Bronchial epithelial cell (primary cell): ENCODE data around the gene FBLN5. TPM values are rescaled to one million over a fixed set of nuclear protein-coding genes. Genes with fewer than 3 reads are reported as not detected.
A peak's percentile ranks its signal among the peaks of the same experiment; 100 is the strongest.

Source experiments
- DNase-seq: peaks from one replicate; pipeline ENCODE4 v3.0.0-alpha.2; 2010; ENCODE audit warnings: low read depth
- FAIRE-seq: peaks from 2 replicates; lab custom pipeline; 2011; peaks lifted over from hg19 to GRCh38; lab: Jason Lieb, UNC
- H3K27me3 ChIP-seq: 2 replicates; pipeline ENCODE4 v1.5.1; 2011; ENCODE audit warnings: low read length; ENCODE audit not compliant: control insufficient read depth, insufficient read depth
- H3K36me3 ChIP-seq: 2 replicates; pipeline ENCODE4 v1.5.1; 2011; ENCODE audit warnings: low read length; ENCODE audit not compliant: control insufficient read depth, insufficient read depth
- H3K4me3 ChIP-seq: 2 replicates; pipeline ENCODE4 v1.5.1; 2011; ENCODE audit warnings: mild to moderate bottlenecking, low read depth, low read length, control low read depth
- total RNA-seq: library from RNA; depleted of rRNA; stranded (reverse); fragments of >200 nt; gene quantifications from 2 replicates; pipeline ENCODE4 v1.2.1, GENCODE V29; 2014
- TF ChIP-seq, protein P1 (sequence below): IDR thresholded peaks from 2 replicates; pipeline ENCODE4 v1.5.1; 2011; ENCODE audit warnings: mild to moderate bottlenecking, moderate library complexity, low read length, control low read depth, inconsistent platforms; ENCODE audit not compliant: insufficient read depth, severe bottlenecking

The FBLN5 gene
- total RNA-seq, 1 donor from 2014 or later: 0.26 TPM

DNA sequence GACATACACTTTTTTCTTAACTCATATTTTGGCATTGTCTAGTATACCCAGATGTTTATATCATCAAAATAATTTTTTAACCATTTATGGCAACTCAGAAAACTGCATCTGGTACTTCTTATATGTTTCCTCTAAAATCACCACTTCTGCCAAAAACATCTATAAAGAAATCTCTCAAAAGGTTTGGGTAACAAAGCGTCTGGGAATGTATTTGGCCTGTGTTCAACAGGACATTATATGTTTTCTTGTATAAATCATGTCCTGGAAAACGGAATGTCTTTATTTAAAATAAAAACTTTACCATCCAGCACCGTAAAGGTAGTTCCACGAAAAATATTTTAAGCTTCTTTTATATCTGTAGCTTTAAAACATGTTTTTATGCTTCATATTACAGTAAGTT, 36.1 kb upstream of the FBLN5 start:
- H3K4me3 ChIP-seq: no peak overlapping the region
- FAIRE-seq (no peak), DNase-seq (no peak)
- TF ChIP-seq, protein P1, sequence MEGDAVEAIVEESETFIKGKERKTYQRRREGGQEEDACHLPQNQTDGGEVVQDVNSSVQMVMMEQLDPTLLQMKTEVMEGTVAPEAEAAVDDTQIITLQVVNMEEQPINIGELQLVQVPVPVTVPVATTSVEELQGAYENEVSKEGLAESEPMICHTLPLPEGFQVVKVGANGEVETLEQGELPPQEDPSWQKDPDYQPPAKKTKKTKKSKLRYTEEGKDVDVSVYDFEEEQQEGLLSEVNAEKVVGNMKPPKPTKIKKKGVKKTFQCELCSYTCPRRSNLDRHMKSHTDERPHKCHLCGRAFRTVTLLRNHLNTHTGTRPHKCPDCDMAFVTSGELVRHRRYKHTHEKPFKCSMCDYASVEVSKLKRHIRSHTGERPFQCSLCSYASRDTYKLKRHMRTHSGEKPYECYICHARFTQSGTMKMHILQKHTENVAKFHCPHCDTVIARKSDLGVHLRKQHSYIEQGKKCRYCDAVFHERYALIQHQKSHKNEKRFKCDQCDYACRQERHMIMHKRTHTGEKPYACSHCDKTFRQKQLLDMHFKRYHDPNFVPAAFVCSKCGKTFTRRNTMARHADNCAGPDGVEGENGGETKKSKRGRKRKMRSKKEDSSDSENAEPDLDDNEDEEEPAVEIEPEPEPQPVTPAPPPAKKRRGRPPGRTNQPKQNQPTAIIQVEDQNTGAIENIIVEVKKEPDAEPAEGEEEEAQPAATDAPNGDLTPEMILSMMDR: no peak
- H3K27me3 ChIP-seq: no peaks in the 10 kb centered on the region
- peaks cover under 1% of the 10 kb centered on the region for H3K36me3 ChIP-seq

DNA sequence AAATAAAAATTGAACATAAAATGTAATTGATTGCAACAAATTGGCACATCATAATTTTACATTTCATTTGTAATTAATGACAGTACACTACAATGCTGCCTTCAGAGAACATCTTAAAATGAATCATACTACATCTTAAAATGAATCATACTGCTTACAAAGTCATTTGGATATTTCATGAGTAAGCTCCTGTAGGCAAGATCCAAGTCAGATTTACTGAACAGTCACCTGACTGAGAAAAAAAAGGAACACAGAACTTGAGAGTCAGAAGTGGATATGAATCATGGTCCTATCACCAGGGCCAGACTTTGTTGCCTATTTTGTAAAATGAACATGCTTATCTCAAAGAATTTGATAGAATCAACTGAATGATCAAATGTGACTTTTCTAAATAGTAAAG, 32.7 kb upstream of the FBLN5 start:
- FAIRE-seq: no peak
- H3K36me3 ChIP-seq: no peaks in the 10 kb centered on the region

DNA sequence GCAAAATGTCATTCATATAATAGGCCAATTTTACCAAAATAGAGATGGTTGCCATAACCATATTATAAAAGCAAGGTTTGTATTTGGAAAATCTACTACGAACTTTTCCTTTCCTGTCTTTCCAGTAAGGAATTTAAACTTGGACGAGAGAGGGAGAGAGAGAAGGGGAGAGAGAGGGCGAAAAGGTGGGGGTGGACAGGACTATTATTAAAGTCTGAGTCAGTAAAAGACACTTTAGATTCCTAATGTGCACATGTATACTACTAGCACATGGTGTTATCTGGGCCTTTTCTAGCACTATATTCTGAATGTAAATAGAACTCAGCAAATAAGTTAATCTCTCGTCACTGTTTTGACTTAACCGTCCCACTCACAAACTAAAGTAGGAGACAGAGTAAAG, 30.4 kb upstream of the FBLN5 start:
- no peak overlapping the region for H3K4me3 ChIP-seq
- DNase-seq (no peak), FAIRE-seq (no peak)
- TF ChIP-seq, protein P1: no peak
- no peaks in the 10 kb centered on the region for H3K36me3 ChIP-seq
- H3K27me3 ChIP-seq: no peaks in the 10 kb centered on the region

More for the DNA sequence above, 32.7 kb upstream of the FBLN5 start:
- TF ChIP-seq, protein P1: no peak
- Histone ChIP-seq H3K4me3 (no peak overlapping the region), H3K27me3 (no peaks in the 10 kb centered on the region)
- DNase-seq: peak; percentile 99

DNA sequence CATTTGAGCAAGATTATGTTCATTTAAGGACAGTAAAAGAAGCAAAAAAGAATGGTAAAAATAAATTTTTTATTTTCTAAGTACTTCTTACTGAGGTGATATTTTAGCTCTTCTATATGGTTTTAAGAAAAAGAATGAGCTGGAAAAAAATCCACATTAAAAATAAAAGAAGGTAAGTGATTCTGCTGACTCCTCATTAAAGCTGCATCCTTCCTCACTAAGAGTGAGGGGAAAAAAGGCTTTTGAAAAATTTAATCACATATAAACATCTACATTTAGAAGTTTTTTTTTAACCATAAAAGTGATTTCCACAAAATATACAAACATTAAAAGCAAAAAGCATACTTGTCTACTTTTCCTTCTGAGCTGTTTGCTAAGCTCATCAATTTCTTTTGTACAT, 28.3 kb upstream of the FBLN5 start:
- Histone ChIP-seq H3K4me3 (no peak overlapping the region), H3K27me3 (no peaks in the 10 kb centered on the region), H3K36me3 (peaks cover 2% of the 10 kb centered on the region)
- DNase-seq (no peak), FAIRE-seq (no peak)
- TF ChIP-seq, protein P1: no peak

DNA sequence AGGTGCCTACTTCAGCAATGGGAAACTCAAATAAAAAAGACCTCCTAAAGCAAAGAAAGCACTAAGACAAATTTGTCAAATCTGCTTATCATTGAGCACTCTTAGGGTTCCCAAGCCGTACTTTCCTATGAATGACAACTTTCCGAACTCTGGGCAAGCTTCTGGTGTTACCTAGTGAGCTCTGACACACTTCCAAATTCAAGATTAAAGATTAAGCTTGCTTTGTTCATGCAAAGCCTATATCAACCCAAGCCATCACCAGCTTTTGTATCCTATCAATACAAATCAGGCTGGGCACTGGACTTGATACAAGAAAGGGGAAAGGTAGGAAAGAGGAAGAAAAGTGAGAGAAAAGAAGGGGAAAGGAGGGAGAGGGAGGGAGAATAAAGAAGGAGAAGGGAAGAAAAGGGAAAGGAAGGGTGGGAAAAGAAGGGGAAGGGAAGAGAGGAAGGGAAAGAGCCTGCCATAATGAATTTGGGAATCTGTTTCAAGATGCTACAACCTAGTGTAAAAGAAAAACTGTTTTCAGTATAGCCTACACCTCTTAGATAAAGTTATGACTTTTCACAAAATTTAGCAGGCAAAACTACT, 23.8 kb upstream of the FBLN5 start:
- Histone ChIP-seq H3K4me3 (no peak overlapping the region), H3K36me3 (peaks cover 4% of the 10 kb centered on the region), H3K27me3 (no peaks in the 10 kb centered on the region)
- DNase-seq (no peak), FAIRE-seq (no peak)
- TF ChIP-seq, protein P1: no peak

DNA sequence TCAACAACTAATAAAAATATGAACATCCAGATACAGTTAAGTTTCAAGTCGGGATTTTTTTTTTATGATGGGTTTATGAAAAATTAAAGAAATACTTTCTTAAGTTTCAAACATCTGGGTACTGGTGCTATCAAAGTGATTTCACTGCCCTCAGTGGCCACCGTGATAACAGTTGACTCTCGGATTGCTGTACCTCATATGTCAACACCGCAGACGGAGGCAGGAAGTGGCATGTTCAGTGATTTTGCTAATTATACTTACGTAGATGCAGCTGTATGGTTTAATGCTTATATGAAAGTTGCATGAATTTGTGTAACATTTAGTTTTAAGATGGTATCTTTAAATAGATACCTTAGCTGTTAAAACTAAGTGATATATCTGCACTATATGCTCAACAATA, 20.8 kb upstream of the FBLN5 start:
- Histone ChIP-seq H3K36me3 (peaks cover 4% of the 10 kb centered on the region), H3K27me3 (no peaks in the 10 kb centered on the region), H3K4me3 (no peak overlapping the region)
- FAIRE-seq (no peak), DNase-seq (no peak)
- TF ChIP-seq, protein P1: no peak
